ENCODE data around the gene CD82.
A peak's percentile ranks its signal among the peaks of the same experiment; 100 is the strongest.

CD82 gene

DNA sequence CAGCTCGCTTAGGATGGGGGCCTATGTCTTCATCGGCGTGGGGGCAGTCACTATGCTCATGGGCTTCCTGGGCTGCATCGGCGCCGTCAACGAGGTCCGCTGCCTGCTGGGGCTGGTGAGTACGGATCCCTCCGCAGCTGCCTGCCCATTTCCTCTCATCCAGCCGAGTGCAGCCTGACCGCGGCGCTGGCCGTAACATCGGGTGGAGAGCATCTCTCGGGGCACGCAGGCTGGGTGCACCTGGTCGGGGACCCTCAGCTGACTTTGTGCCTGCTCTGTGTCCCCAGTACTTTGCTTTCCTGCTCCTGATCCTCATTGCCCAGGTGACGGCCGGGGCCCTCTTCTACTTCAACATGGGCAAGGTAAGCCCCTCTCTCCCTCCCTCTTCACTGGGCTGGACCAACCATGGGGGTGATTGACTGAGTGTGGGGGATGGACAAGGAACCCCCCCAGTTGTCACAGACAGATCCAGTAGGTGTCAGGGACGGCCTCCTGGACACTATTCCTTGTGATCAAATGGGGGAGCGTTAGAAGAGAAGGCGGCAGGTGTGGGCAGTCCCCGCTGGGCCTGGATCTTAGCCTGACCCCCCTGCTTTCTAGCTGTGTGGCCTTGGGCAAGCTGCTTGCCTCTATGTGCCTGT is 39.7 kb downstream of the CD82 start:
- DNase-seq = no peak

DNA sequence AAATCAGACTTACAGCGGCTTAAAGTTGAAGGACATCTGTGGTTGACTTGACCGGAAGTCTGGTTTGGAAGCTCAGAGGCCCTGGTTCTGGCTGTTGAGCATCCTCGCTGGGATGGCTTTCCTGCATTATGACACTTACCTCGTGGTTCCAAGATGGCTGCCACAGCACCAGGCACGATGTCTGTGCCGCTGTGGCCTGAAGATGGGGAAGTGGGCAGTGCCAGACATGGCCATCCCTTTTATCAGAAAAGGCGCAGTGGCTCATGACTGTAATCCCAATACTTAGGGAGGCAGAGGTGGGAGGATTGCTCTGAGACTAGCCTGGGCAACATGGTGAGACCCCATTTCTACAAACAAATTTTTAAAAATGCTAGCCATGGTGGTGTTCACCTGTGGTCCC is 40.5 kb downstream of the CD82 start:
- no peak for DNase-seq

- DNase-seq = no peak
Measured at GRCh38 chr11:44606472-44606871, 41.0 kb downstream of the CD82 start.

- DNase-seq = no peak
Measured at GRCh38 chr11:44607319-44607962, 42.0 kb downstream of the CD82 start.

DNA sequence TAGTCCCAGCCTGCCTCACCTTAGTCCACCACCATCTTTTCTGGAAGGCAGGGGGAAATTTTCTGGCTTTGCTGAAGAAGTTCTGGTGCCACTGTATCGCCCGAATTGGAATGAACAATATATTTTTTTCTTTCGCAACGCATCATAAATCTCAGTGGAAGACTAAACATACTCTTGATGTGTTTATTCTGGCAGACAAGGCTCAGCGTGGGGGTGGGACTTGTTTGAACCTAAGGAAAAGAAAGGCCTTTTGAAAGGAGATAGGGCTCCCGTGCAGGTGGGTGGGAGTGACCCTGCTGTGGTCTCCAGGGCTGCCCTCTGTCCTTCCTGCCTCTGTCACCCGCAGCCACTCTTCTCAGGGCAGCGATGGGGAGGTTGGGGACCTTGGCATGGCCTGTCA is 42.5 kb downstream of the CD82 start:
- DNase-seq = no peak

GRCh38 chr11:44608651-44608990 is 43.2 kb downstream of the CD82 start:
- DNase-seq = no peak

DNA sequence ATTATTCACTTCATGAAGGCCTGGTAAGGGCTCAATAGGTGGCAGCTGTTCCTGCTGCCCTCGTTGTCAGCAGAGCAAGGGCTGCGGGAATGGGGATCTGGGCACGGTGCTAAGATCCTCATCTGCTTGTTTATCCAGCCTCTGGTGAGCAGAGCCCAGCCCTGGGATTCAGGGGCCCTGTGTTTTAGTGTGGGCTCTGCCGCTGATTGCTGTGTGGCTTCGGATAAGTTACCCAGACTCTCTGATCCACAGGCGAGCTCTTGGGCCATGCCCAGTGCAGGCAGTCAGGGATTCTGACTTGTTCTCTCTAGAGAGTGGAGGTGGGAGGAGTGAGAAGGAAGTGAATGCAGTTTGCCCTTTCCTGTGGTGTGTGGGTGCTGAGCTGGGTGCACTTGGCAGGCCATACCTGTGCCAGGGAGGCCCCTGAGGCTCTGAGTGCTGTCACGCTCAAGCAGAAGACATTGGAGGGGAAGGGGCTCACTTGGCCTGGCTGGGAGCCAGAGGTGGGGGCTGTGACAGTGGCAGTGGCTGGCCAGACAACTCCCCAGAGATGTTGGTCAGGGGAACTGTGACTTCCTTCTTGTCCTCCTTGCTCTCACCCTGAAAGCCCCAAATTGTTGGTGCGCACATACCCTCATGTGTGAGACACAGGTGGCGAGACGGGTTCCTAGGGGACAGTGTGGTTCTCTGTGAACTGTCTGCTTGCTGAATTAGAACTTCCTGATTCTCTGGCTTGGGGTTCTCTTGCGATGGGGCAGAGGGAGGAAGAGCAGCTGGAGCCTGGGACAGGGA is 43.7 kb downstream of the CD82 start:
- no peak for DNase-seq

- no peak for DNase-seq
Measured at GRCh38 chr11:44609783-44610155, 44.3 kb downstream of the CD82 start.

DNA sequence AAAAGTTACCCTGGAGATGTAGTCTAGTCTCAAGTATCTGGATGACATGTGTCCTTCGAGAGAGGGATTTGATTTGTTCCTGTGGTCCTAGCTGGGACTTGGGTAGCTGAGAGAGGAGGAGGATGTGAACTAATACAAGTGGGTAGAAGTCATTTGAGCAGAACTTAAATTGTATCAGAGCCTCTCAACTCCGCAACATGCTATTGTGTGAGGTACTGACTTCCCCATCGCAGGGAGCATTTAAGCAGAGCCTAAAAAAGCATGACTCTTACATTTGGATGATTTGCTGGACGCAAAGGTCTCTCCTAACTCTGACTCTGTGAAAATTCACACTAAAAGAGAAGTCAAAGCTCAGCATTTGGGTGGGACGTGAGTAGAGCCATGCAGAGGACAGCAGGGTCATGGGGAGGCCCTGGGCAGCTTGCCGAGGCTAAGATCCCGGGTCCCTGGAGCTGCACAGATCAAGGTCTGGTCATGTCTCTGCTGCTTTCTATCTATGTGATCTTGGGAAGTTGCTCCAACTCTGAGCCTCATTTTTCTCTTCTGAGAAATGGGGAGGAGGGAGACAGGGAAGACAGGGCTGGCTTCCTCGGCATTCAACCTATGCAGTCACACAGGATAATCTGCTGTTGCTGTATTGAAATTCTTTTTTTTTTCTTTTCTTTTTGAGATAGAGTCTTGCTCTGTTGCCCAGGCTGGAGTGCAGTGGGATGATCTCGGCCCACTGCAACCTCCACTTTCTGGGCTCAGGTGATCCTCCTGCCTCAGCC is 44.9 kb downstream of the CD82 start:
- DNase-seq = no peak

- DNase-seq = no peak
Measured at GRCh38 chr11:44611088-44611487, 45.6 kb downstream of the CD82 start.

DNA sequence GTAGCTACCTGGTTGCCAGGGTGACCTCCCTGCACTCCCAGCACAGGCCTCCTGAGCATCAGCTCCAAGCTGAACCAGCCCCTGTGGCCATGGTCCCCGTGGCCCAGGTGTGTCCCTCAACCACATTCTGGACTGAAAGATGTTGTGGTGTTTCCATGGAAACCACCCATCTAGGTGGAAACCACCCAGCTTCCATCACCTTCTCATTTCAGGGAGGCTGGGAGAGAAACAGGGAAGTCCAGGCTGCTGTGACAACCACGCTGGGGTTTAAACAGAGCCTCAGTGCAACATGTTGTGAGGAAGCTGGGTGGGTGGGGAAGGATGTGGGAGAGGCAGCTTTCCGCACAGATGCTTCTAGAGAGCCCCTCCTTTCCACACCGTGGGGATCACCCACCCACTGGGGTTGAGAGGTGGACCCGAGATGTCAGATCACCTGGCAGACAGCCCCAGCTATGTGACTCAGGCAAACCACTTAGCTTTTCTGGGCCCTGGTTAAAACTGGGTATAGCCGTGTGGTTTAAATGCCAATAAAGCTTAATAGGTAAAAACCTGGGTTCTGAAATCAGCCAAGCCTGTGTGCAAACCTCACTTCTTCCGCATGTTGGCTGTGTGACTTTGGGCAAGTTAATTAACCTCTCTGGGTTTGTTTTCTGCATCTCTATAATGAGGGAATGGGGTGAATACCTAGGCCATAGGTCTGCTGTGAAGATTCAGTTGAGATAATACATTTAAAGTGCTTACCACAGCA is 46.4 kb downstream of the CD82 start:
- DNase-seq = peak; percentile 50

- DNase-seq = no peak
Measured at GRCh38 chr11:44613153-44613552, 47.7 kb downstream of the CD82 start.

- DNase-seq = no peak
Measured at GRCh38 chr11:44614281-44614775, 48.9 kb downstream of the CD82 start.

GRCh38 chr11:44615041-44615755 is 49.7 kb downstream of the CD82 start:
- no peak for DNase-seq

GRCh38 chr11:44615913-44616791 is 50.7 kb downstream of the CD82 start:
- no peak for DNase-seq

DNA sequence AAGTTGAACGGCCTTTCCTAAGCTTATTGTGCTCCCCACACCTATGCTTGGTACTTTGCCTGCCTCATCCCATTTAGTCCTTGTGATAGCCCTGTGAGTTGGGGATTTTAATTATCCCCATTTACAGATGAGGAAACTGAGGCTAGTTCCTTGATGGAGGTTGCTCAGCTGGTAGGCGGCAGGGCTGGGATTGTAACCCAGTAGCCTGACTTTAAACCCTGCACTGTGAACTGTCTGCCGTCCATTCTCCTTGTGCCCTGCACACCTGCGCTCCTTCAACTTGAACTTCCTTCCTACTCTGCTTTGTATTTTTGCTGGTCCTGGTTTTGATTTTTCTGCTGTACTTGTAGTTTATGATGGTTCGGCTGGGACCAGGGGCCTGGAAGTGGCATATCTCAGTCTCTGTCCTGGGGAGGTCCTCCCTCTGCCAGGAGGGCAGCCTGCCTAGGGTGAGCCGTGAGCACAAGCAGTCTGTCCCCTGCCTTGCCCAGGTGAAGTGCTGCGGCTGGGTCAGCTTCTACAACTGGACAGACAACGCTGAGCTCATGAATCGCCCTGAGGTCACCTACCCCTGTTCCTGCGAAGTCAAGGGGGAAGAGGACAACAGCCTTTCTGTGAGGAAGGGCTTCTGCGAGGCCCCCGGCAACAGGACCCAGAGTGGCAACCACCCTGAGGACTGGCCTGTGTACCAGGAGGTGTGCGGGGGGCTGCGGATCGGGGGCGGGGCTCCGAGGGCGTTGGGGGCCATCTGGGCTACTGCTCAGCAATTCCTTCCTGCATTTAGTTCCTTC is 52.4 kb downstream of the CD82 start:
- DNase-seq = no peak

- DNase-seq = no peak
Measured at GRCh38 chr11:44618561-44619425, 53.3 kb downstream of the CD82 start.

- no peak for DNase-seq
Measured at GRCh38 chr11:44620328-44620725, 54.9 kb downstream of the CD82 start.

- peak; percentile 47 for DNase-seq
Measured at GRCh38 chr11:44621140-44621681, 55.7 kb downstream of the CD82 start.
